ENCODE data around the gene YDJC. TPM values are rescaled to one million over a fixed set of nuclear protein-coding genes. Genes with fewer than 3 reads are reported as not detected.
"Not testable (repeated sequence)": the region's sequence is repeated elsewhere in the genome, so short reads cannot be mapped to it uniquely, and the experiment has no call there.

Gene YDJC
- total and polyA plus RNA-seq, 8 donors, result 8.1 to 75.3 (median 38.1) TPM

DNA sequence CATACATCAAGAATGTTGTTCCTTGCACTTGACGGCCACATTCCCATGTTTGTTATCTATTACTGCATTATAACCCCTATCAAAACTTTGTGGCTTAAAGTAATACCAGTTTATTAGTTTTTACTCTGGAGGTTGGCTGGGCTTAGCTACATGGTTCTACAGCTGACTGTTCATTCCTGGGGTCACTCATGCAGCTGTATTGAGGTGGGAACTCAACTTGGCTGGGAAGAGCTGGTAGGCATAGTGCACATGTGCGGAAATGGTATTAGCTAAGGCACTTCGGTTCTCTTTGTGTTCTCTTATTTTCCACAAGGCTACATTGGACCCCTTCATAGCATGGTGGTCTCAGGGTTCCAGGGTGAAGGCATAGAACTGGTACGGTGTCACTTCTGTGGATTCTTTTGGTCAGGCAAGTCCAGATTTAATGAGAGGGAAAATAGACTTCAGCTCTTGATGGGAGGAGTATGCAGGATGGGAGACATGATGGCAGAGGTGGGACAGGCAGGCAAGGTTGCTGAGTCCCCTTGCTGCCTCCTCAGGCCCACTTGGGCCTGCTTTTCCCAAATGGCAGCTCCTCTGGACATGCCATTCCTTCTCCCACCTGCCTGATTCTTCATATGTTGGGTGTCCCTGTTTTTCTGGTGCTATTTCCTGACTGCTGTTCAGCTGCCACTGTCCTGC lies 16.1 kb downstream of the YDJC start:
- peaks cover 16 to 70% (median 56%) of the 10 kb centered on the region in 4 donors for H3K36me3 ChIP-seq
- H3K9me3 ChIP-seq, result no peaks in the 10 kb centered on the region
- intact Hi-C loops (cut with DNase I; ENCODE audit: low total_unique reads), result no loop called here
- peaks cover 14 to 45% (median 32%) of the 10 kb centered on the region in 4 donors for H3K4me1 ChIP-seq
- H3K27ac ChIP-seq, result no peak overlapping the region
- DNase-seq, result no peak
- TF ChIP-seq EP300 (IDR thresholded peaks at IDR 0.05), result no peak
- 59 to 93% (median 90%) methylated on average over 4 of the region's 4 CpGs for WGBS, 5 donors
- H3K4me3 ChIP-seq, result no peak overlapping the region
- H3K27me3 ChIP-seq, result no peaks in the 10 kb centered on the region

GRCh38 chr22:21612858-21613257 lies 17.0 kb downstream of the YDJC start:
- TF ChIP-seq, protein P1, sequence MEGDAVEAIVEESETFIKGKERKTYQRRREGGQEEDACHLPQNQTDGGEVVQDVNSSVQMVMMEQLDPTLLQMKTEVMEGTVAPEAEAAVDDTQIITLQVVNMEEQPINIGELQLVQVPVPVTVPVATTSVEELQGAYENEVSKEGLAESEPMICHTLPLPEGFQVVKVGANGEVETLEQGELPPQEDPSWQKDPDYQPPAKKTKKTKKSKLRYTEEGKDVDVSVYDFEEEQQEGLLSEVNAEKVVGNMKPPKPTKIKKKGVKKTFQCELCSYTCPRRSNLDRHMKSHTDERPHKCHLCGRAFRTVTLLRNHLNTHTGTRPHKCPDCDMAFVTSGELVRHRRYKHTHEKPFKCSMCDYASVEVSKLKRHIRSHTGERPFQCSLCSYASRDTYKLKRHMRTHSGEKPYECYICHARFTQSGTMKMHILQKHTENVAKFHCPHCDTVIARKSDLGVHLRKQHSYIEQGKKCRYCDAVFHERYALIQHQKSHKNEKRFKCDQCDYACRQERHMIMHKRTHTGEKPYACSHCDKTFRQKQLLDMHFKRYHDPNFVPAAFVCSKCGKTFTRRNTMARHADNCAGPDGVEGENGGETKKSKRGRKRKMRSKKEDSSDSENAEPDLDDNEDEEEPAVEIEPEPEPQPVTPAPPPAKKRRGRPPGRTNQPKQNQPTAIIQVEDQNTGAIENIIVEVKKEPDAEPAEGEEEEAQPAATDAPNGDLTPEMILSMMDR (IDR thresholded peaks at IDR 0.05), result no peak
- no peak for TF ChIP-seq EP300 (IDR thresholded peaks at IDR 0.05)
- no peak for TF ChIP-seq POLR2AphosphoS5 (IDR thresholded peaks at IDR 0.05)
- no peak for TF ChIP-seq POLR2A (IDR thresholded peaks at IDR 0.05)
- Histone ChIP-seq H3K9me3 (no peaks in the 10 kb centered on the region), H3K27me3 (no peaks in the 10 kb centered on the region), H3K27ac (no peak overlapping the region), H3K4me1 (peaks cover 14 to 43% (median 31%) of the 10 kb centered on the region in 4 donors), H3K4me3 (no peak overlapping the region), H3K36me3 (peaks cover 16 to 62% (median 53%) of the 10 kb centered on the region in 4 donors)
- 63 to 73% (median 71%) methylated on average over 4 to 7 of the region's 7 CpGs for WGBS, 5 donors
- intact Hi-C loops (cut with DNase I; ENCODE audit: low total_unique reads), result no loop called here
- peak; percentile 33 to 51 for DNase-seq

DNA sequence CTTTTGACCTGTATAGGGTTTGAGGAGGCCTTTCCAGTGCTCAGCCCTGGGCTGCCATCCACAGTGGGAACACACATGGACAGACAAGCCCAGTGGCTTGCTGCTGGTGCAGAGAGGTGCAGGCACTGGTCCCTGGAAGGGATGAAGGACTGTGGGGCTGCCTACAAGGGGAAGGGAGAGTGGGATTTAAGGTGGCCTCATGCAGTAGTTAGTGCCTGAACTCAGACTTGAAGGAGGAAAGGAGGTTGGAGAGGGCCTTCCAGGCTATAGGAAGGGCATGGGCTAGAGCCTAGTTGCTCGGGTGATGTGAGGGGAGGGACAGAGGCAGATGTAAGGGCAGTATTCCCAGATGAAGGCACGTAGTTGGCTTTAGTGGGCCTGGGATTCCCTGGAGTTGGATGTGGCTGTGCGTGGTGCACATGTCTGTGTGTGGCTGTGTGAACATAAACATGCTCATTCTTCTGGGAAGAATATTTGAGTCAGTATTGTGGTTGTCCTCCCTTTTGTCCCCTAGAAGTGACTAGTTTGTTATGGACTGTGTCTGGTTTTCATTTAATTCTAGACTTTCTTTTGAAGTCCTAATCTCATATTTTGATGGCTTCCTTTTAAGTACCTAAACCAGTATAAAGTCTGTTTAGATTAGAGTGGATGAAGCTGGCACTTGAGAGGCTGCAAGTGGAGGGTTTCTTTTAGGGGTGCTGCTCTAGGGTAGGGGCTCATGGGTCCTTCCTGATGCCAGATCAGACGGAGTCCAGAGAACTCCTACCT lies 18.4 kb downstream of the YDJC start:
- H3K36me3 ChIP-seq, result peaks cover 16 to 61% (median 53%) of the 10 kb centered on the region in 4 donors
- intact Hi-C loops (cut with DNase I; ENCODE audit: low total_unique reads), result no loop called here

DNA sequence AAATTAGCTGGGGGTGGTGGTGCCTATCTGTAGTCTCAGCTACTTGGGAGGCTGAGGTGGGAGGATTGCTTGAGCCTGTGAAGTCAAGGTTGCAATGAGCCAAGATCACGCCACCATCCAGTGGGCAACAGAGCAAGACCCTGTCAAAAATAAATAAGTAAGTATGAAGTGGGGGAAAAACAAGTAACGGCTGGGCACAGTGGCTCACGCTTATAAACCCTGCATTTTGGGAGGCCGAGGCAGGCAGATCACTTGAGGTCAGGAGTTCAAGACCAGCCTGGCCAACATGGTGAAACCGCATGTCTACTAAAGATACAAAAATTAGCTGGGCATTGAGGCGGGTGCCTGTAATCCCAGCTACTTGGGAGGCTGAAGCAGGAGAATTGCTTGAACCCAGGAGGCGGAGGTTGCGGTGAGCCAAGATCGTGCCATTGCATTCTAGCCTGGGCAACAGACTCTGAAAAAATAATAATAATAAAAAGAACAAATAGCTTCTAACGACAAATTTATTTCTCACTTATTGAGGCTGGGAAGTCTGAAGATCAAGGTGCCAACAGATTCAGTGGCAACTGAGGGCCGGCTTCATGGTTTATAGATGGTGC lies 20.2 kb downstream of the YDJC start:
- Histone ChIP-seq H3K36me3 (peaks cover 12 to 55% (median 43%) of the 10 kb centered on the region in 4 donors), H3K4me1 (peaks cover 0 to 43% (median 28%) of the 10 kb centered on the region in 4 donors)
- H3K27ac ChIP-seq; DNase-seq; H3K4me3 ChIP-seq; H3K9me3 ChIP-seq; intact Hi-C loops (cut with DNase I; ENCODE audit: low total_unique reads); H3K27me3 ChIP-seq: not testable (repeated sequence)
- 96 to 98% (median 97%) methylated on average over 11 of the region's 11 CpGs for WGBS, 5 donors

More for the DNA sequence above, 18.4 kb downstream of the YDJC start:
- no peak overlapping the region for H3K4me3 ChIP-seq
- H3K27me3 ChIP-seq, result no peaks in the 10 kb centered on the region
- H3K4me1 ChIP-seq, result peaks cover 11 to 44% (median 32%) of the 10 kb centered on the region in 4 donors
- TF ChIP-seq, protein P1 (IDR thresholded peaks at IDR 0.05), result no peak
- no peak for TF ChIP-seq POLR2A (IDR thresholded peaks at IDR 0.05)
- TF ChIP-seq POLR2AphosphoS5 (IDR thresholded peaks at IDR 0.05), result no peak
- TF ChIP-seq EP300 (IDR thresholded peaks at IDR 0.05), result no peak
- 62 to 92% (median 82%) methylated on average over 4 of the region's 4 CpGs for whole genome bisulfite sequencing, 5 donors
- no peak overlapping the region for H3K27ac ChIP-seq
- H3K9me3 ChIP-seq, result no peaks in the 10 kb centered on the region
- no peak for DNase-seq

GRCh38 chr22:21606775-21607174 lies 23.0 kb downstream of the YDJC start:
- intact Hi-C loops (cut with DNase I; ENCODE audit: low total_unique reads), result no loop called here
- DNase-seq, result no peak
- H3K4me3 ChIP-seq, result no peak overlapping the region
- H3K9me3 ChIP-seq, result no peaks in the 10 kb centered on the region
- peaks cover 11 to 30% (median 20%) of the 10 kb centered on the region in 4 donors for H3K36me3 ChIP-seq
- H3K4me1 ChIP-seq, result peaks cover 0 to 43% (median 20%) of the 10 kb centered on the region in 4 donors
- no peak overlapping the region for H3K27ac ChIP-seq
- no peaks in the 10 kb centered on the region for H3K27me3 ChIP-seq
- TF ChIP-seq, protein P1 (IDR thresholded peaks at IDR 0.05), result no peak
- TF ChIP-seq POLR2A (IDR thresholded peaks at IDR 0.05) (no peak), EP300 (IDR thresholded peaks at IDR 0.05) (no peak), POLR2AphosphoS5 (IDR thresholded peaks at IDR 0.05) (no peak)
- WGBS, 5 donors, result 84 to 93% (median 89%) methylated on average over 8 of the region's 8 CpGs
